ENCODE measurements around the gene TYK2. TPM values are rescaled to one million over a fixed set of nuclear protein-coding genes. Genes with fewer than 3 reads are reported as not detected.

Gene TYK2
- total RNA-seq, 4 donors from 2014 or later = 22.0 to 112 (median 67.8) TPM

GRCh38 chr19:10306327-10306726, 74.0 kb downstream of the TYK2 start:
- Histone ChIP-seq H3K36me3 (no peaks in the 10 kb centered on the region), H3K27ac (no peak overlapping the region), H3K4me3 (no peak overlapping the region), H3K4me1 (no peaks in the 10 kb centered on the region), H3K9me3 (no peaks in the 10 kb centered on the region), H3K27me3 (no peaks in the 10 kb centered on the region)
- intact Hi-C loops (cut with DNase I; ENCODE audit: low total_unique reads) = no loop called here
- no peak for DNase-seq
- TF ChIP-seq, protein P1, sequence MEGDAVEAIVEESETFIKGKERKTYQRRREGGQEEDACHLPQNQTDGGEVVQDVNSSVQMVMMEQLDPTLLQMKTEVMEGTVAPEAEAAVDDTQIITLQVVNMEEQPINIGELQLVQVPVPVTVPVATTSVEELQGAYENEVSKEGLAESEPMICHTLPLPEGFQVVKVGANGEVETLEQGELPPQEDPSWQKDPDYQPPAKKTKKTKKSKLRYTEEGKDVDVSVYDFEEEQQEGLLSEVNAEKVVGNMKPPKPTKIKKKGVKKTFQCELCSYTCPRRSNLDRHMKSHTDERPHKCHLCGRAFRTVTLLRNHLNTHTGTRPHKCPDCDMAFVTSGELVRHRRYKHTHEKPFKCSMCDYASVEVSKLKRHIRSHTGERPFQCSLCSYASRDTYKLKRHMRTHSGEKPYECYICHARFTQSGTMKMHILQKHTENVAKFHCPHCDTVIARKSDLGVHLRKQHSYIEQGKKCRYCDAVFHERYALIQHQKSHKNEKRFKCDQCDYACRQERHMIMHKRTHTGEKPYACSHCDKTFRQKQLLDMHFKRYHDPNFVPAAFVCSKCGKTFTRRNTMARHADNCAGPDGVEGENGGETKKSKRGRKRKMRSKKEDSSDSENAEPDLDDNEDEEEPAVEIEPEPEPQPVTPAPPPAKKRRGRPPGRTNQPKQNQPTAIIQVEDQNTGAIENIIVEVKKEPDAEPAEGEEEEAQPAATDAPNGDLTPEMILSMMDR (IDR thresholded peaks at IDR 0.05) = no peak
- no peak for TF ChIP-seq POLR2A (IDR thresholded peaks at IDR 0.05)

- Histone ChIP-seq H3K9me3 (no peaks in the 10 kb centered on the region), H3K4me1 (no peaks in the 10 kb centered on the region), H3K27ac (no peak overlapping the region), H3K4me3 (no peak overlapping the region), H3K36me3 (no peaks in the 10 kb centered on the region), H3K27me3 (no peaks in the 10 kb centered on the region)
- intact Hi-C loops (cut with DNase I; ENCODE audit: low total_unique reads) = no loop called here
- TF ChIP-seq, protein P1 (IDR thresholded peaks at IDR 0.05) = no peak
- no peak for TF ChIP-seq POLR2A (IDR thresholded peaks at IDR 0.05)
- no peak for DNase-seq
Measured at GRCh38 chr19:10305139-10305806, 75.1 kb downstream of the TYK2 start.

MicroRNA genes within 50 kb of the gene (microRNA counts, 767-probe panel; counts per million panel counts)
- microRNA hsa-miR-1181 = 0 counts per million in 2 donors

Small RNA genes lying within 50 kb of the gene (microRNA-seq; reads per million reads assigned to microRNA genes)
- not detected for gene MIR1181 (ENCODE audit: borderline microRNAs expressed, borderline replicate concordance)

Small RNA genes lying within 50 kb of the gene (small RNA-seq; reads per million reads assigned to genes)
- gene AC011511.1 (not detected), gene AC011511.4 (not detected)

Other genes starting within 250 kb of the TYK2 start
- 100 to 1,000 TPM in 1 of 4 donors, 10 to 100 TPM in 3; 37.6 to 134 (median 67.9) TPM for gene DNMT1, start 185.6 kb downstream of the TYK2 start, total RNA-seq
- gene S1PR2, start 149.2 kb downstream of the TYK2 start, total RNA-seq = 10 to 100 TPM in 3 of 4 donors, 1 to 10 TPM in 1; 1.3 to 32.5 (median 17.3) TPM
- gene MRPL4, start 128.4 kb downstream of the TYK2 start, total RNA-seq = 10 to 100 TPM; 18.2 to 56.9 (median 31.1) TPM
- 10 to 100 TPM in 3 of 4 donors, 1 to 10 TPM in 1; 6.5 to 32.8 (median 23.2) TPM for gene ICAM1, start 109.5 kb downstream of the TYK2 start, total RNA-seq
- under 1 TPM in 1 of 4 donors, not detected in 3; 0.41 TPM for gene ICAM4, start 93.6 kb downstream of the TYK2 start, total RNA-seq
- under 1 TPM in 3 of 4 donors, not detected in 1; 0.07 to 0.88 (median 0.29) TPM for gene ICAM5, start 90.6 kb downstream of the TYK2 start, total RNA-seq
- 1 to 10 TPM in 2 of 4 donors, not detected in 2; 1.0 to 2.5 TPM for gene ZGLP1, start 70.8 kb downstream of the TYK2 start, total RNA-seq
- gene FDX2, start 64.6 kb downstream of the TYK2 start, total RNA-seq = 10 to 100 TPM in 1 of 4 donors, 1 to 10 TPM in 3; 1.5 to 12.7 (median 4.9) TPM
- gene RAVER1, start 47.0 kb downstream of the TYK2 start, total RNA-seq = 10 to 100 TPM in 3 of 4 donors, 1 to 10 TPM in 1; 7.4 to 42.4 (median 16.4) TPM
- gene ICAM3, start 40.9 kb downstream of the TYK2 start, total RNA-seq = 10 to 100 TPM in 1 of 4 donors, 1 to 10 TPM in 3; 3.0 to 65.3 (median 6.2) TPM
- 100 to 1,000 TPM in 2 of 4 donors, 10 to 100 TPM in 2; 41.5 to 163 (median 129) TPM for gene CDC37, start 23.0 kb upstream of the TYK2 start, total RNA-seq
- 10 to 100 TPM in 1 of 4 donors, 1 to 10 TPM in 3; 3.2 to 10.6 (median 4.1) TPM for gene PDE4A, start 40.0 kb upstream of the TYK2 start, total RNA-seq
- gene KEAP1, start 122.8 kb upstream of the TYK2 start, total RNA-seq = 100 to 1,000 TPM in 1 of 4 donors, 10 to 100 TPM in 3; 39.7 to 127 (median 56.8) TPM
- 1 to 10 TPM in 2 of 4 donors, not detected in 2; 1.8 to 2.6 TPM for gene S1PR5, start 136.9 kb upstream of the TYK2 start, total RNA-seq
- 10 to 100 TPM in 2 of 4 donors, 1 to 10 TPM in 2; 4.4 to 22.1 (median 8.4) TPM for gene ATG4D, start 163.3 kb upstream of the TYK2 start, total RNA-seq
- gene KRI1, start 185.4 kb upstream of the TYK2 start, total RNA-seq = 100 to 1,000 TPM in 1 of 4 donors, 10 to 100 TPM in 2, 1 to 10 TPM in 1; 9.0 to 152 (median 27.6) TPM
- 10 to 100 TPM in 1 of 4 donors, 1 to 10 TPM in 3; 7.7 to 14.6 (median 7.8) TPM for gene CDKN2D, start 188.4 kb upstream of the TYK2 start, total RNA-seq
- 10 to 100 TPM in 2 of 4 donors, not detected in 2; 14.9 to 16.7 TPM for gene AP1M2, start 206.7 kb upstream of the TYK2 start, total RNA-seq
- 100 to 1,000 TPM in 1 of 4 donors, 10 to 100 TPM in 3; 38.5 to 107 (median 65.8) TPM for gene SLC44A2, start 245.0 kb upstream of the TYK2 start, total RNA-seq